ENCODE results near the gene AFAP1L2.

DNA sequence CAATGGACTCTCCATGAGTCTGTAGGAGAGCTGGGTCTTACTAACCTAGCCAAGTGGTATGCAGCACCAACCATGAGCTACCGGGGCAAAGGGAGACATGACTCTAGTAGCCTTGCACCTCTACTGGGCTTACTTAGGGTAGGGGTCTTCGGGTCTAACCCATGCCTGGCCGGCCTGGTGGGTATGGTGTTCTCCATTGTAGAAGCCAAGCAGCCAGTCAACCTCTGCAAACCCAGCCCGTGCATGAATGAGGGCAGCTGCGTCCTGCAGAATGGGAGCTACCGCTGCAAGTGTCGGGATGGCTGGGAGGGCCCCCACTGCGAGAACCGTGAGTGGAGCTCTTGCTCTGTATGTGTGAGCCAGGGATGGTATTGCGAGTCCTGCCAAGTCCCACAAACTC lies 114.3 kb downstream of the AFAP1L2 start:
- TF ChIP-seq, protein P1, sequence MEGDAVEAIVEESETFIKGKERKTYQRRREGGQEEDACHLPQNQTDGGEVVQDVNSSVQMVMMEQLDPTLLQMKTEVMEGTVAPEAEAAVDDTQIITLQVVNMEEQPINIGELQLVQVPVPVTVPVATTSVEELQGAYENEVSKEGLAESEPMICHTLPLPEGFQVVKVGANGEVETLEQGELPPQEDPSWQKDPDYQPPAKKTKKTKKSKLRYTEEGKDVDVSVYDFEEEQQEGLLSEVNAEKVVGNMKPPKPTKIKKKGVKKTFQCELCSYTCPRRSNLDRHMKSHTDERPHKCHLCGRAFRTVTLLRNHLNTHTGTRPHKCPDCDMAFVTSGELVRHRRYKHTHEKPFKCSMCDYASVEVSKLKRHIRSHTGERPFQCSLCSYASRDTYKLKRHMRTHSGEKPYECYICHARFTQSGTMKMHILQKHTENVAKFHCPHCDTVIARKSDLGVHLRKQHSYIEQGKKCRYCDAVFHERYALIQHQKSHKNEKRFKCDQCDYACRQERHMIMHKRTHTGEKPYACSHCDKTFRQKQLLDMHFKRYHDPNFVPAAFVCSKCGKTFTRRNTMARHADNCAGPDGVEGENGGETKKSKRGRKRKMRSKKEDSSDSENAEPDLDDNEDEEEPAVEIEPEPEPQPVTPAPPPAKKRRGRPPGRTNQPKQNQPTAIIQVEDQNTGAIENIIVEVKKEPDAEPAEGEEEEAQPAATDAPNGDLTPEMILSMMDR (IDR thresholded peaks at IDR 0.05; ENCODE audit: insufficient read depth, low read length, poor library complexity, severe bottlenecking): no peak
- TF ChIP-seq EZH2phosphoT487 (conservative IDR thresholded peaks at IDR 0.05; ENCODE audit: low read length): no peak

Measured in SU-DHL-6 (cell line).